Umbilical cord (tissue), 2 donors: ENCODE data around the gene PPP1CA. TPM values are rescaled to one million over a fixed set of nuclear protein-coding genes. Genes with fewer than 3 reads are reported as not detected.
"Not testable (repeated sequence)": the region's sequence is repeated elsewhere in the genome, so short reads cannot be mapped to it uniquely, and the experiment has no call there.

Source experiments
- DNase-seq: peaks from one replicate; pipeline ENCODE4 v3.0.0-alpha.2; 2015; ENCODE audit warnings: low spot score
- total RNA-seq: library from RNA; depleted of rRNA; stranded (reverse); fragments of >200 nt; gene quantifications from one replicate; pipeline ENCODE4 v1.2.3, GENCODE V29; 2014; ENCODE audit warnings: low replicate concordance; ENCODE audit not compliant: insufficient read depth

The PPP1CA gene
- total RNA-seq, 1 donor from 2014 or later, result 50.1 TPM

DNA sequence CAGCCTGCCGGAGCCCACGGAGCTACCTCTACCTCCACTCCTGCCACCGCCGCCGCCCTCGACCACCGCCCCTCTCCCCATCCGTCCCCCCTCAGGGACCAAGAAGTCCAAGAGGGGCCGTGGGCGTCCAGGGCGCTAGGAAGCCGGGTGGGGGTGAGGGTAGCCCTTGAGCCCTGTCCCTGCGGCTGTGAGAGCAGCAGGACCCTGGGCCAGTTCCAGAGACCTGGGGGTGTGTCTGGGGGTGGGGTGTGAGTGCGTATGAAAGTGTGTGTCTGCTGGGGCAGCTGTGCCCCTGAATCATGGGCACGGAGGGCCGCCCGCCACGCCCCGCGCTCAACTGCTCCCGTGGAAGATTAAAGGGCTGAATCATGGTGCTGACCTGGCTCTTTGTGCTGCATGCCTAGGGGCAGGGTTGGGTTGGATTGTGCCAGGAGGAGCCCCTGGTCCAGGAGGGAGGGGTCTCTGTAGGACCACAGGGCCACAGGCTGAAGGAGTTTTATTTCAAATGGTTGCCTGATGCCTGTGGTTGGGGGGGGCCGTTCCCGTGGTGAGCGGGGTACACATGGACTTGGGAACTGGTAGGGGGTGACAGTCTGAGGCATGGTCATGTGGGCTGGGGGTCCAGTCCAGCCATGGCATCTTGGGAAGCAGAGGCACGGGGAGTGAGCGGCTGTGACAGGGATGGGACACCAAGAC lies 33.5 kb upstream of the PPP1CA start:
- no peak for DNase-seq

DNA sequence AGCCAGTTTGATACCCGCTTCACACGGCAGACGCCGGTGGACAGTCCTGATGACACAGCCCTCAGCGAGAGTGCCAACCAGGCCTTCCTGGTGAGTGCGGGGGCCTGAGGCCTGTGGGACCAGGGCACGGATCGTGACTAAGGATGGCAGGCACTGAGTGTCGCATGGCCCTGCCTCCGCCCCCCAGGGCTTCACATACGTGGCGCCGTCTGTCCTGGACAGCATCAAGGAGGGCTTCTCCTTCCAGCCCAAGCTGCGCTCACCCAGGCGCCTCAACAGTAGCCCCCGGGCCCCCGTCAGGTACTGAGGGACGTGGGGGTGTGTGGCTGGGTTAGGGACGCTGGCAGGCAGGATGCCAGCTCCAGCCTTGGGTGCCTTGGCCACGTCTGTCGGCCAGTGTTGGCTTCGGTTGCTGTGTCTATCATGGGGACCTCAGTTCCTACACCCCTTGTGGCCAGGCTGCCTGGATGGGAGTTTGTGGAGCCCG lies 32.8 kb upstream of the PPP1CA start:
- DNase-seq, result no peak

DNA sequence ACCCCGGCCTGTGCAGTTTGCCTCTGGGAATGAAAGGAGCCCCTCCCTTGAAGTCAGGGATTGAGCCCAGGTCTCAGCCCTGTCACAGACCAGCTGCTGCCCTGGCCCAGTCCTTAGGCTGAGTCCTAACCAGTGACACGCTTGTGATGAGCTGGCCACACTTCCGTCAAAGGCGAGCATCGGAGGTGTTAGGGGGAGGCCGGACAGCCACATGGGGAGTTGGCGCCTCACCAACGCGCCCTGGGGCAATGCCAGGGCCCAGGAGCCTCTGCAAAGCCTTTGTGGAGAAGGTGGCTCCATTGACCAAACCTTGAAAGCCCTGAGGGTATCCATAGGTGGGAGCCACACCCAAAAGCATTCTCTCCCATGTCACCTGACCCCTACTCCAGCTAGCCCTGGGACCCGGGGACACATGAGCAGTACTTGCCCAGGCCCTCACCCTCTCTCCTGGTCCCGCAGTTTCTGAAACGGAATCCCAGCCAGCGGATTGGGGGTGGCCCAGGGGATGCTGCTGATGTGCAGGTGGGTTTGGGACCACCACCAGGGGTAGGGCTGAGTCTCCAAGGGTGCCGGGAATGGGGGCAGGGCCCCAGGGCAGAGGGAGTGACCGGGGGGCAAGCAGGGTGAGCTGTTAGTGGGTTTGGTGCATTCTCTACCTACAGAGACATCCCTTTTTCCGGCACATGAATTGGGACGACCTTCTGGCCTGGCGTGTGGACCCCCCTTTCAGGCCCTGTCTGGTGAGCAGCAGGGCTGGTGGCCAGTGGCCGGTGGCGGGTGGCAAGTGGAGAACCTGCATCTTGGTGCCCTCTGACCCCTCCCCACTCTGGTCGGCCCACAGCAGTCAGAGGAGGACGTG lies 32.1 kb upstream of the PPP1CA start:
- DNase-seq, result no peak

DNA sequence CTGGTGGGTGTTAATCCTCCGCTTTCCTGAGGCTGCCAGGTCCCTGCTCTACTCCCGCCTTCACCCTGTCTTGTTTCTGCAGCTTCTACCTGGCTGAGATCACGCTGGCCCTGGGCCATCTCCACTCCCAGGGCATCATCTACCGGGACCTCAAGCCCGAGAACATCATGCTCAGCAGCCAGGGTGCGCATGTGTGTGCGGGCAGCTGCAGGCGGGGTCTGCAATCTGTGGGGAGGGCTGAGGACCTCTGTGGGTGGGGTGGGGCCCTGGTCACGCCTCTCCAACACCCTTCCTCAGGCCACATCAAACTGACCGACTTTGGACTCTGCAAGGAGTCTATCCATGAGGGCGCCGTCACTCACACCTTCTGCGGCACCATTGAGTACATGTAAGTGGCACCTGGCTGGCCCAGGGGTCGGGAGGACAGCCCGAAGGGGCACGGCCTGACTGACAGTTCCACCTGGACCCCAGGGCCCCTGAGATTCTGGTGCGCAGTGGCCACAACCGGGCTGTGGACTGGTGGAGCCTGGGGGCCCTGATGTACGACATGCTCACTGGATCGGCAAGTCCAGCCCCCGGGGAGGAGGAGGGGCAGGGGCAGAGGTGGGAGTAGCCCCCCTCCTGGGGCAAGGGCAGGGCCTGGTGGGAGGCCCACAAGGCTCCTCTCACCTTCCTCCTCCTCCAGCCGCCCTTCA lies 31.1 kb upstream of the PPP1CA start:
- no peak for DNase-seq

GRCh38 chr11:67431346-67432249 lies 29.9 kb upstream of the PPP1CA start:
- DNase-seq, result no peak

DNA sequence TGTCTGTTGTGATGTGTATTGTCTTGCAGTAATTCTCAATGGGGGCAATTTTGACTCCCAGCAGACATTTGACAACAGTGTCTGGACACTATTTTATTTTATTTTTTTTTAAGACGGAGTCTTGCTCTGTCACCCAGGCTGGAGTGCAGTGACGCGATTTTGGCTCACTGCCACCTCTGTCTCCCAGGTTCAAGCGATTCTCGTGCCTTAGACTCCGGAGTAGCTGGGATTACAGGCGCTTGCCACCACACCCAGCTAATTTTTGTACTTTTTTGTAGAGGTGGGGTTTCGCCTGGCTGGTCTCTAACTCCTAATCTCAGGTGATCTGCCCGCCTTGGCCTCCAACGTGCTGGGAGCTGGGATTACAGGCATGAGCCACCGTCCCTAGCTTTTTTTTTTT lies 28.1 kb upstream of the PPP1CA start:
- DNase-seq, result no peak

DNA sequence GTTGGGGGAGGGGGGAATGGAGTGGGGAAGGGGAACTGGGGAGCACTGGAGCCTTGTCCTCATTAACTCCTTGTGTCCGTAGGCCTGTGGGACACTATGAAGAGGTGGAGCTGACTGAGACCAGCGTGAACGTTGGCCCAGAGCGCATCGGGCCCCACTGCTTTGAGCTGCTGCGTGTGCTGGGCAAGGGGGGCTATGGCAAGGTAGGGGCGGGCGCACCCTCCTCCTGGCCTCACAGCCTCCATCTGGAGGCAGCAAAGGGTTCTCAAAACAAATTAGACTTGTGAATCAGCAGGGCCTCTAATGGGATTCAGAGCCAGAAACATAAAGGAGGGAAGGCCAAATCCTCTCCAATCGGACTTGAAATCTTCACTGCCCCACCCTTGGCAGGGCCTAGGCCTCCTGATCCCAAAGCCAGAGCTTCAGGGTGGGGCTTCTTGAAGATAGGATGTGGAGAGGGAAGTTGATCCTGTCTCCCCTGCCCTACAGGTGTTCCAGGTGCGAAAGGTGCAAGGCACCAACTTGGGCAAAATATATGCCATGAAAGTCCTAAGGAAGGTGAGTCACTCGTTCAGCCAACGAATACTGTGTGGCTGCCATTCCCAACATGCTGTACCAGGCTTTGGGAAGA lies 27.5 kb upstream of the PPP1CA start:
- DNase-seq, result no peak

- DNase-seq, result peak; percentile 99
These were observed 26.7 kb upstream of the PPP1CA start, which contains the start of gene RPS6KB2 for GRCh38 chr11:67428052-67429001. TSS of gene RPS6KB2 (plus strand) at chr11:67428494. CDS start at chr11:67428546, 52 bp downstream.

GRCh38 chr11:67427364-67427859 lies 25.8 kb upstream of the PPP1CA start:
- DNase-seq, result not testable (repeated sequence)

DNA sequence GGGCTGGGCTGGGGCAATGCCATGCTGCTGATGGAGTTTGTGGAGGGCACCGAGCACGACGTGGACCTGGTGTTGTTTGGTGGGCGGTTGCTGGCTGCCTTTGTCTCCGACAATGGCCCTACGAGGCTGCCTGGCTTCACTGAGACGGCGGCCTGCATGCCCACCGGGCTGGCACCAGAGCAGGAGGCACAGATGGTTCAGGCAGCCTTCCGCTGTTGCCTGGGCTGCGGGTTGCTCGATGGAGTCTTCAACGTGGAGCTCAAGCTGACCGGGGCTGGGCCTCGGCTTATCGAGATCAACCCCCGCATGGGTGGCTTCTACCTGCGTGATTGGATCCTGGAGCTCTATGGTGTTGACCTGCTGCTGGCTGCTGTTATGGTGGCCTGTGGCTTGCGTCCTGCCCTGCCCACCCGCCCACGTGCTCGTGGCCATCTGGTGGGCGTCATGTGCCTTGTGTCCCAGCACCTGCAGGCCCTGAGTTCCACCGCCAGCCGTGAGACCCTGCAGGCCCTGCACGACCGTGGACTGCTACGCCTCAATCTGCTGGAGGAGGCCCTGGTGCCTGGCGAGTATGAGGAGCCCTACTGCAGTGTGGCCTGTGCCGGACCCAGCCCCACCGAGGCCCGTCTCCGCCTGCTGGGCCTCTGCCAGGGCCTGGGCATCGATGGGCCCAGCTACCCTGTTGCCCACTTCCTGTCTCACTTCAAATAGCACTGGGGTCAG lies 22.4 kb upstream of the PPP1CA start:
- no peak for DNase-seq

- DNase-seq, result no peak
These were observed 21.8 kb upstream of the PPP1CA start for GRCh38 chr11:67423466-67423865.

- no peak for DNase-seq
These were observed 21.2 kb upstream of the PPP1CA start for GRCh38 chr11:67422891-67423290.

DNA sequence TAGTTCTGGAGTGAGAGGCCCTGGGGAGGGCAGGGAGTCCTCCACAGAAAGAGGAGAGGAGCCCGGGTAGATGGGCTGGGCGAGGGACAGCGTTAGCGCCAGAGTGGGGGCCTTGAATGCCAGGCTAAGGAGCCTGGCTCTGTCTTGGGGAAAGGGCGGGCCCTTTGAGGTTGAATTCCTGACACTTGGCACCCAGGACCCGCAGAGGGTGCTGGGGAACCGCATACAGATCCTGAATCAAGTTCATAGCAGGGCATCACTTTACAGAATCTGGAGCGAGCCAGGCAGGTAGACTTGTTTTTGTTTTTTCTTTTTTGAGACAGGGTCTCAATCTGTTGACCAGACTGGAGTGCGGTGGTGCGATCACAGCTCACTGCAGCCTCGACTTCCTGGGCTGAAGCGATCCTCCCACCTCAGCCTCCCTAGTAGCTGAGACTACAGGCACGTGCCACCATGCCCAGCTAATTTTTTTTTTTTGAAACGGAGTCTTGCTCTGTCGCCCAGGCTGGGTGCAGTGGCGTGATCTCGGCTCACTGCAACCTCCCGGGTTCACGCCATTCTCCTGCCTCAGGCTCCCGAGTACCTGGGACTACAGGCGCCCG lies 19.9 kb upstream of the PPP1CA start:
- no peak for DNase-seq

DNA sequence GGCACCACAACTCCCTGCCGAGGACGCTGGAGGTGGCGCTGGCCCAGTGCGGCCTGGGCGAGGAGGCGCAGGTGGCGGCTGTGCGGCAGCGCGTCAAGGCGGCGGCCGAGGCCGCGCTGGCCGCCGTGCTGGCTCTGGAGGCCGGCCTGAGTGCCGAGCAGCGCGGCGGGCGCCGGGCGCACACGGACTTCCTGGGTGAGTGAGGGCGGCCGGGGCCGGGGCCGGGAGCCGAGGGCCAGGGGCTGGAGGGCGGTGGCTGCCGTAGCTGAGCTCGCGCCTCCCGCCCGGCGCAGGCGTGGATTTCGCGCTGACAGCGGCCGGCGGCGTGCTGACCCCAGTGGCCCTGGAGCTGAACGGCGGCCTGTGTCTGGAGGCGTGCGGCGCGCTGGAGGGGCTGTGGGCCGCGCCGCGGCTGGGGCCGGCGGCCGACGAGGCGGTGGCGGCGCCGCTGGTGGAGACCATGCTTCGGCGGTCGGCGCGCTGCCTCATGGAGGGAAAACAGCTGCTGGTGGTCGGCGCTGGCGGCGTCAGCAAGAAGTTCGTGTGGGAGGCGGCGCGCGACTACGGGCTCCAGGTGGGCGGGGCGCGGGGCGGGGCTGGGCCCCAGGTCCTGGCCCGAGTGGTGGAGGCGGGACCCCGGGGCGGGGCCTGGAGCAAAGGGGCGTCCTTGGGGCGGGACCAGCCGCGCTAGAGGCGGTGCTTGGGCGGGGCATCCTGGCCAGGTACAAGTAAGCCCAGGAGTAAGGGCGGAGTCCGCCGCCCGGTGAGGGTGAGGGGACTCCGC lies 19.2 kb upstream of the PPP1CA start:
- DNase-seq, result peak; percentile 95

GRCh38 chr11:67420147-67420645 lies 18.5 kb upstream of the PPP1CA start:
- no peak for DNase-seq

DNA sequence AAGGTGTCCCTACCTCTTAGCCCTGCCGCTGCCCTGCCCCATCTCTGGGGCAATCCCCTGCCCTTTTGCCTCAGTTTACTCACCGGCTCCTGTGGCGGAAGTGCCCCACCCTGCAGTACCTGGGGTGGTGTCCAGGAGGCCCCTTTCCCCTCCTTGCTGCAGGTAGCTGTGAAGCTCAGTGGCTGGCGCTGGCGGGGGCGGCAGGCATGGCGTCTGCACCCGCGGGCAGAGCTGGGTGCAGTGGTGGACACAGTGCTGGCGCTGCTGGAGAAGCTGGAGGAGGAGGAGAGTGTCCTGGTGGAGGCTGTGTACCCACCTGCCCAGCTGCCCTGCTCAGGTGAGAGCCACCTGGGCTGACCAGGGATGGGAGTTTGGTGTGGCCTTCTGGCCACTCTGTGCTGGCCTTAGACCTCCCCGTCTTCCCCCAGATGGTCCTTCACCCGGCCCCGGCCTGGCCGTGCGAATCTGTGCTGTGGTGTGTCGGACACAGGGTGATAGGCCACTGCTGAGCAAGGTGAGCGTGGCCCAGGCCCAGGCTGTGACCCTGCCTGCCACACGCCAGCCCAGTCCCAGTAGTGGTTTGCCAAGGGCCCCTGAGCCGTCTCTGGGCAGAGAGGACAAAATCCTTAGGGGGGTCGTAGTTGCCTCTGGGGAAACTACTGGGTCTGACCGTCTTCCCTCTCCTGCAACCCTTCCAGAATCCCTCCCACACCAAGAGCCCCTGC lies 17.8 kb upstream of the PPP1CA start:
- no peak for DNase-seq
